HCT116 (cell line): Measurements from ENCODE around the gene TTLL10. TPM values are rescaled to one million over a fixed set of nuclear protein-coding genes. Genes with fewer than 3 reads are reported as not detected.

Experiments used
- ATAC-seq: fragments of 200-7000 bp; cut with Tn5 transposase; 2 replicates; pipeline ENCODE4 v1.9.1; 2020; ENCODE audit warnings: mild to moderate bottlenecking, moderate library complexity
- BruUV-seq: library from RNA; stranded (reverse); fragments of 400-500 nt; replicated peaks from 2 replicates; lab custom pipeline; 2021; lab: Mats Ljungman, UMichigan
- CTCF ChIA-PET: fragments of 300-600 bp; sonication (Branson Sonifier 250); formaldehyde crosslinking; loops from one replicate; lab custom pipeline; 2021; ENCODE audit warnings: antibody characterized with exemption; lab: Charles Lee
- POLR2A ChIA-PET: fragments of 300-600, 350-600 bp; sonication (Branson Sonifier 250); formaldehyde crosslinking; loops from one replicate; lab custom pipeline; 2021; ENCODE audit warnings: antibody characterized with exemption; lab: Charles Lee
- RAD21 ChIA-PET, 2 experiments: fragments of 300-600 bp; sonication (Branson Sonifier 250); formaldehyde crosslinking; loops; one replicate each; lab custom pipeline; 2023; ENCODE audit warnings: low total read pairs in 2 of 2; ENCODE audit not compliant: uncharacterized antibody in 2 of 2, unreplicated experiment in 2 of 2, low non-redundant PET in 1 of 2; lab: Charles Lee
- DNase-seq: peaks from one replicate; pipeline ENCODE4 v3.0.0-alpha.2; 2010; ENCODE audit warnings: low read depth, low spot score
- H2AFZ ChIP-seq: fragments of 200-600 bp; shearing (Covaris generic), sonication (generic); 2 replicates; pipeline ENCODE4 v1.6.1; 2017; ENCODE audit warnings: low read depth, mixed run types, mixed read lengths, antibody characterized with exemption, low read length; ENCODE audit not compliant: poor library complexity, severe bottlenecking
- H3K27ac ChIP-seq: 2 replicates; pipeline ENCODE4 v1.5.1; 2012; ENCODE audit warnings: low read depth, low read length
- H3K27me3 ChIP-seq: fragments of 200-600 bp; sonication (generic); 2 replicates; pipeline ENCODE4 v1.6.1; 2016; ENCODE audit warnings: mixed run types, low read length, mixed read lengths; ENCODE audit not compliant: insufficient read depth
- H3K36me3 ChIP-seq, 2 experiments: fragments of 200-500 bp in 1 of 2; fragments of 200-600 bp in 1 of 2; sonication (Bioruptor generic) in 1 of 2; sonication (generic) in 1 of 2; 2 replicates each; pipeline versions ENCODE4 v1.5.1 to v1.6.1; 2014 to 2016; ENCODE audit warnings: low read length in 2 of 2, inconsistent platforms in 1 of 2, mixed read lengths in 1 of 2, mixed run types in 1 of 2; ENCODE audit not compliant: insufficient read depth in 2 of 2, control insufficient read depth in 1 of 2
- H3K4me1 ChIP-seq, 2 experiments: fragments of 200-600 bp in 1 of 2; sonication (generic) in 1 of 2; 2 replicates each; pipeline versions ENCODE4 v1.5.1 to v1.6.1; 2012 to 2017; ENCODE audit warnings: low read length in 2 of 2, inconsistent platforms in 1 of 2, mild to moderate bottlenecking in 1 of 2, mixed read lengths in 1 of 2, mixed run types in 1 of 2, moderate library complexity in 1 of 2; ENCODE audit not compliant: insufficient read depth in 2 of 2, control insufficient read depth in 1 of 2
- H3K4me2 ChIP-seq: fragments of 200-600 bp; sonication (generic); 2 replicates; pipeline ENCODE4 v1.6.1; 2017; ENCODE audit warnings: mixed run types, low read length, mixed read lengths
- H3K4me3 ChIP-seq, 2 experiments: fragments of 200-600 bp in 1 of 2; sonication (generic) in 1 of 2; replicated peaks in 1 of 2; 2 replicates each; pipeline ENCODE4 v1.5.1; 2011 to 2016; ENCODE audit warnings: low read length in 2 of 2, control low read depth in 1 of 2, low read depth in 1 of 2, mild to moderate bottlenecking in 1 of 2, mixed read lengths in 1 of 2, mixed run types in 1 of 2
- H3K79me2 ChIP-seq: fragments of 200-600 bp; sonication (generic); 2 replicates; pipeline ENCODE4 v1.6.1; 2017; ENCODE audit warnings: mild to moderate bottlenecking, mixed run types, low read length, moderate library complexity, mixed read lengths; ENCODE audit not compliant: insufficient read depth
- H3K9ac ChIP-seq: fragments of 200-600 bp; sonication (generic); 2 replicates; pipeline ENCODE4 v1.6.1; 2016; ENCODE audit warnings: low read length, mixed read lengths
- H3K9me2 ChIP-seq: fragments of 200-600 bp; sonication (generic), shearing (Covaris generic); 2 replicates; pipeline ENCODE4 v1.6.1; 2017; ENCODE audit warnings: mixed run types, mild to moderate bottlenecking, moderate library complexity; ENCODE audit not compliant: insufficient read depth
- H3K9me3 ChIP-seq, 2 experiments: fragments of 200-500 bp in 1 of 2; fragments of 200-600 bp in 1 of 2; sonication (Bioruptor generic) in 1 of 2; sonication (generic) in 1 of 2; 2 replicates each; pipeline ENCODE4 v1.6.1; 2014 to 2017; ENCODE audit warnings: low read length in 2 of 2, mixed read lengths in 2 of 2, inconsistent platforms in 1 of 2, low read depth in 1 of 2, mild to moderate bottlenecking in 1 of 2, mixed run types in 1 of 2, moderate library complexity in 1 of 2; ENCODE audit not compliant: control insufficient read depth in 1 of 2, insufficient read depth in 1 of 2
- H4K20me1 ChIP-seq: fragments of 200-600 bp; sonication (generic), shearing (Covaris generic); 2 replicates; pipeline ENCODE4 v1.6.1; 2017; ENCODE audit warnings: mixed run types, mild to moderate bottlenecking, moderate library complexity; ENCODE audit not compliant: insufficient read depth
- ATF3 ChIP-seq: IDR thresholded peaks from 2 replicates; pipeline ENCODE4 v1.6.1; 2012
- EZH2 ChIP-seq: fragments of 200-600 bp; sonication (generic); IDR thresholded peaks from 2 replicates; pipeline ENCODE4 v1.6.1; 2017; ENCODE audit warnings: antibody characterized with exemption, mixed run types
- JUND ChIP-seq: IDR thresholded peaks from 2 replicates; pipeline ENCODE4 v1.6.1; 2012
- POLR2A ChIP-seq: IDR thresholded peaks from 2 replicates; pipeline ENCODE4 v1.7.0; 2011; ENCODE audit warnings: borderline replicate concordance; ENCODE audit not compliant: insufficient read depth, insufficient read length; ENCODE audit errors: extremely low read depth
- RAD21 ChIP-seq: IDR thresholded peaks from 2 replicates; pipeline ENCODE4 v1.6.1; 2012; ENCODE audit warnings: low read depth, mild to moderate bottlenecking
- SP1 ChIP-seq: IDR thresholded peaks from 2 replicates; pipeline ENCODE4 v1.6.1; 2012; ENCODE audit warnings: low read depth
- SRF ChIP-seq: IDR thresholded peaks from 2 replicates; pipeline ENCODE4 v1.6.1; 2012; ENCODE audit warnings: low read depth
- TCF7L2 ChIP-seq: IDR thresholded peaks from 2 replicates; pipeline ENCODE4 v1.7.0; 2011; ENCODE audit warnings: borderline replicate concordance, inconsistent platforms; ENCODE audit not compliant: insufficient read depth, insufficient read length; ENCODE audit errors: extremely low read depth
- YY1 ChIP-seq: IDR thresholded peaks from 2 replicates; pipeline ENCODE4 v1.6.1; 2011; ENCODE audit warnings: low read length, low read depth, moderate library complexity, mild to moderate bottlenecking; ENCODE audit not compliant: insufficient replicate concordance; ENCODE audit errors: extremely low read depth
- ZFX ChIP-seq: fragments of 450-650 bp; IDR thresholded peaks from 2 replicates; pipeline ENCODE4 v1.6.1; 2017
- intact Hi-C: fragments of 100-400 bp; cut with micrococcal nuclease; formaldehyde crosslinking; loops from 2 replicates; pipeline ENCODE4 v1.10.0; 2022
- total RNA-seq: library from RNA; stranded (reverse); gene quantifications from one replicate; pipeline ENCODE4 v1.2.1, GENCODE V29; 2021; ENCODE audit not compliant: unreplicated experiment
- TF ChIP-seq, protein P1 (sequence below): IDR thresholded peaks from 2 replicates; pipeline ENCODE4 v1.6.1; 2012
- TF ChIP-seq, protein P2 (sequence below): IDR thresholded peaks from 2 replicates; pipeline ENCODE4 v1.6.1; 2011; ENCODE audit warnings: mild to moderate bottlenecking, low read length, moderate library complexity; ENCODE audit not compliant: insufficient replicate concordance; ENCODE audit errors: extremely low read depth
- TF ChIP-seq, protein P3 (sequence below), 3 experiments: fragments of 200-600 bp in 1 of 3; sonication (generic) in 1 of 3; IDR thresholded peaks in 2 of 3; conservative IDR thresholded peaks in 1 of 3; 2 replicates each; pipeline ENCODE4 v1.5.1; 2012 to 2017; ENCODE audit warnings: low read depth in 2 of 3, low read length in 2 of 3, antibody characterized with exemption in 1 of 3, borderline replicate concordance in 1 of 3, control low read depth in 1 of 3, mild to moderate bottlenecking in 1 of 3, mixed read lengths in 1 of 3, mixed run types in 1 of 3, moderate library complexity in 1 of 3; ENCODE audit not compliant: insufficient read depth in 1 of 3

The TTLL10 gene
- total RNA-seq, 1 experiment from 2014 or later, result 0.10 TPM

DNA sequence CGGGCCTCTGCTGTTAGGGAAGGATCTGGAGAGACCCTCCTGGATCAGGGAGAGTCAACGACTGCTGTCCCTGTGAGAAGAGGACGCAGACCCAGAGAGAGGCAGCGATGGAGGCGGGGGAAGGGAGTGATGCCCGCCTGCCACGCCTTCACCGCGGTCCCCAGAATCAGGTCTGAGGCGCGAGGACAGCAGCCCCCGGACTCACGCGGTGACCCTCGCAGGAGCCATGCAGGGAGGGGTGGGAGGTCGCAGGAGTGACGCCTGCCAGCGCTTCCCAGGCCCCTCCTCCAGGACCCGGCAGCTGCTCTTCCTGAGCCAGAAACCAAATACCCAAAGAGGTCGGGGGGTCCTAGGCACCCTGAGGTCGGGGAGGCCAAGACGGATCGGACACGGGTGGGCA lies 46.5 kb downstream of the TTLL10 start:
- Histone ChIP-seq H3K27ac (no peak overlapping the region), H4K20me1 (no peaks in the 10 kb centered on the region), H3K4me3 (no peak overlapping the region), H3K79me2 (peaks cover 19% of the 10 kb centered on the region), H3K9me2 (no peaks in the 10 kb centered on the region), H3K27me3 (no peaks in the 10 kb centered on the region), H3K9ac (no peak overlapping the region), H3K9me3 (no peaks in the 10 kb centered on the region), H3K4me2 (no peak overlapping the region), H2AFZ (no peak overlapping the region), H3K4me1 (peaks cover 0 to 7% of the 10 kb centered on the region in 2 experiments; a peak in 2 of 4 replicates), H3K36me3 (peaks cover 20 to 28% of the 10 kb centered on the region in 2 experiments)
- CTCF ChIA-PET, result no interaction called here
- intact Hi-C loops, result no loop called here
- ATAC-seq (no peak), DNase-seq (no peak)
- RAD21 ChIA-PET, result no interaction called here
- no TSS peak for BruUV-seq
- POLR2A ChIA-PET, result no interaction called here
- TF ChIP-seq, protein P1, sequence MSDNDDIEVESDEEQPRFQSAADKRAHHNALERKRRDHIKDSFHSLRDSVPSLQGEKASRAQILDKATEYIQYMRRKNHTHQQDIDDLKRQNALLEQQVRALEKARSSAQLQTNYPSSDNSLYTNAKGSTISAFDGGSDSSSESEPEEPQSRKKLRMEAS, result no peak
- no peak for TF ChIP-seq JUND
- TF ChIP-seq SP1, result no peak
- no peak for TF ChIP-seq TCF7L2
- no peak for TF ChIP-seq YY1
- no peak for TF ChIP-seq ZFX
- no peak for TF ChIP-seq RAD21
- no peak for TF ChIP-seq POLR2A
- no peak for TF ChIP-seq ATF3
- TF ChIP-seq, protein P2, sequence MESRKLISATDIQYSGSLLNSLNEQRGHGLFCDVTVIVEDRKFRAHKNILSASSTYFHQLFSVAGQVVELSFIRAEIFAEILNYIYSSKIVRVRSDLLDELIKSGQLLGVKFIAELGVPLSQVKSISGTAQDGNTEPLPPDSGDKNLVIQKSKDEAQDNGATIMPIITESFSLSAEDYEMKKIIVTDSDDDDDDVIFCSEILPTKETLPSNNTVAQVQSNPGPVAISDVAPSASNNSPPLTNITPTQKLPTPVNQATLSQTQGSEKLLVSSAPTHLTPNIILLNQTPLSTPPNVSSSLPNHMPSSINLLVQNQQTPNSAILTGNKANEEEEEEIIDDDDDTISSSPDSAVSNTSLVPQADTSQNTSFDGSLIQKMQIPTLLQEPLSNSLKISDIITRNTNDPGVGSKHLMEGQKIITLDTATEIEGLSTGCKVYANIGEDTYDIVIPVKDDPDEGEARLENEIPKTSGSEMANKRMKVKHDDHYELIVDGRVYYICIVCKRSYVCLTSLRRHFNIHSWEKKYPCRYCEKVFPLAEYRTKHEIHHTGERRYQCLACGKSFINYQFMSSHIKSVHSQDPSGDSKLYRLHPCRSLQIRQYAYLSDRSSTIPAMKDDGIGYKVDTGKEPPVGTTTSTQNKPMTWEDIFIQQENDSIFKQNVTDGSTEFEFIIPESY, result no peak
- TF ChIP-seq EZH2, result no peak
- no peak for TF ChIP-seq SRF
- TF ChIP-seq, protein P3, sequence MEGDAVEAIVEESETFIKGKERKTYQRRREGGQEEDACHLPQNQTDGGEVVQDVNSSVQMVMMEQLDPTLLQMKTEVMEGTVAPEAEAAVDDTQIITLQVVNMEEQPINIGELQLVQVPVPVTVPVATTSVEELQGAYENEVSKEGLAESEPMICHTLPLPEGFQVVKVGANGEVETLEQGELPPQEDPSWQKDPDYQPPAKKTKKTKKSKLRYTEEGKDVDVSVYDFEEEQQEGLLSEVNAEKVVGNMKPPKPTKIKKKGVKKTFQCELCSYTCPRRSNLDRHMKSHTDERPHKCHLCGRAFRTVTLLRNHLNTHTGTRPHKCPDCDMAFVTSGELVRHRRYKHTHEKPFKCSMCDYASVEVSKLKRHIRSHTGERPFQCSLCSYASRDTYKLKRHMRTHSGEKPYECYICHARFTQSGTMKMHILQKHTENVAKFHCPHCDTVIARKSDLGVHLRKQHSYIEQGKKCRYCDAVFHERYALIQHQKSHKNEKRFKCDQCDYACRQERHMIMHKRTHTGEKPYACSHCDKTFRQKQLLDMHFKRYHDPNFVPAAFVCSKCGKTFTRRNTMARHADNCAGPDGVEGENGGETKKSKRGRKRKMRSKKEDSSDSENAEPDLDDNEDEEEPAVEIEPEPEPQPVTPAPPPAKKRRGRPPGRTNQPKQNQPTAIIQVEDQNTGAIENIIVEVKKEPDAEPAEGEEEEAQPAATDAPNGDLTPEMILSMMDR (IDR thresholded peaks at IDR 0.05 in 2 of 3, conservative IDR thresholded peaks at IDR 0.05 in 1 of 3; ENCODE audit: borderline replicate concordance in 1 of 3, insufficient read depth in 1 of 3, low read depth in 2 of 3, low read length in 2 of 3), result no peak
